NCI-H774 (cell line): ENCODE data around the gene RBM38.
A peak's percentile ranks its signal among the peaks of the same experiment; 100 is the strongest.

Experiments
- DNase-seq: peaks from one replicate; lab custom pipeline; 2025; lab: John Stamatoyannopoulos, UW

The RBM38 gene

GRCh38 chr20:57374931-57375651 lies 16.1 kb upstream of the RBM38 start:
- no peak for DNase-seq

GRCh38 chr20:57375652-57376230 lies 15.5 kb upstream of the RBM38 start:
- no peak for DNase-seq

- no peak for DNase-seq
Observed at GRCh38 chr20:57377350-57377749, 13.8 kb upstream of the RBM38 start.

GRCh38 chr20:57378107-57378506 lies 13.1 kb upstream of the RBM38 start:
- DNase-seq: no peak

GRCh38 chr20:57378646-57379262 lies 12.4 kb upstream of the RBM38 start:
- DNase-seq: no peak

- no peak for DNase-seq
Observed at GRCh38 chr20:57379263-57379647, 11.9 kb upstream of the RBM38 start.

GRCh38 chr20:57380081-57380750 lies 11.0 kb upstream of the RBM38 start:
- DNase-seq: no peak

- DNase-seq: peak; percentile 54
Observed at GRCh38 chr20:57381596-57382503, 9.3 kb upstream of the RBM38 start.

GRCh38 chr20:57382516-57382915 lies 8.7 kb upstream of the RBM38 start:
- no peak for DNase-seq

GRCh38 chr20:57383447-57384347 lies 7.5 kb upstream of the RBM38 start:
- DNase-seq: peak; percentile 51

- DNase-seq: no peak
Observed at GRCh38 chr20:57384486-57384885, 6.7 kb upstream of the RBM38 start.

GRCh38 chr20:57384953-57385761 lies 6.0 kb upstream of the RBM38 start:
- DNase-seq: no peak

GRCh38 chr20:57385940-57386339 lies 5.3 kb upstream of the RBM38 start:
- DNase-seq: no peak

- no peak for DNase-seq
Observed at GRCh38 chr20:57386762-57387161, 4.4 kb upstream of the RBM38 start.

GRCh38 chr20:57387463-57387862 lies 3.7 kb upstream of the RBM38 start:
- DNase-seq: no peak

GRCh38 chr20:57387945-57388371 lies 3.2 kb upstream of the RBM38 start:
- no peak for DNase-seq

GRCh38 chr20:57388953-57389694 lies 2.1 kb upstream of the RBM38 start:
- peak; percentile 75 for DNase-seq

- no peak for DNase-seq
Observed at GRCh38 chr20:57389695-57390603, 1.2 kb upstream of the RBM38 start.
